BLaER1 treated with 17β-estradiol and CSF1 and Interleukin-3, amounts not matched to agents 10 nM and 100 nM (cell line): ENCODE results near the gene HERC3.

Experiments
- H3K27ac ChIP-seq, 11 experiments: shearing (Covaris generic); formaldehyde crosslinking; 2 replicates each; pipeline ENCODE4 v1.8.1; 2022
- H3K27me3 ChIP-seq, 11 experiments: shearing (Covaris generic); formaldehyde crosslinking; 2 replicates each; pipeline ENCODE4 v1.8.1; 2022
- H3K36me3 ChIP-seq, 11 experiments: shearing (Covaris generic); formaldehyde crosslinking; 2 replicates each; pipeline ENCODE4 v1.8.1; 2022
- H3K4me1 ChIP-seq, 10 experiments: shearing (Covaris generic); formaldehyde crosslinking; 2 replicates each; pipeline ENCODE4 v1.8.1; 2022
- H3K4me2 ChIP-seq, 11 experiments: shearing (Covaris generic); formaldehyde crosslinking; 2 replicates each; pipeline ENCODE4 v1.8.1; 2022
- H3K4me3 ChIP-seq, 10 experiments: shearing (Covaris generic); formaldehyde crosslinking; 2 replicates each; pipeline ENCODE4 v1.8.1; 2022
- H3K9ac ChIP-seq, 11 experiments: shearing (Covaris generic); formaldehyde crosslinking; 2 replicates each; pipeline ENCODE4 v1.8.1; 2022
- H3K9me3 ChIP-seq, 11 experiments: shearing (Covaris generic); formaldehyde crosslinking; replicated peaks in 1 of 11; 2 replicates each; pipeline ENCODE4 v1.8.1; 2022
- H4K20me1 ChIP-seq, 11 experiments: shearing (Covaris generic); formaldehyde crosslinking; 2 replicates each; pipeline ENCODE4 v1.8.1; 2022
- Cebpa-rat ChIP-seq, 11 experiments: shearing (Covaris generic); IDR thresholded peaks; 2 replicates each; pipeline ENCODE4 v1.8.1; 2022

The HERC3 gene

DNA sequence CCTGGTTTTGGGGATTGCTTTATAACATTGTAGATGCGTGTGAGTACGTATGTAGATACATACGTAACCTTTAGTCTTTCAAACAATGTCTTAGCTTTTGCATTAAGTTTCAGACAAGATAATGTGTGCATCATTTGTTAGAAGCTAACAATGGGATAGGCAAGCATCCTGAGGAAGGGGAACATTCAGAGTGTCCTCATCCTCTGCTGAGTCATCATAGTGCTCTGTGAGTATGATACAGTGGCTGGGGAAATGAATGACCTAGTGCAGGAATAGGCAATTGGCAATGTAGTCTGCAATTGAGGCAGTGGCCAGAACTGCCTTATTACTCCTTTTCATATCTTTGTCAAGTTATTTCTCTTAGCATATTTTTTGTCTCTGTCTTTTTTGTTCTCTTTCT lies 98.1 kb downstream of the HERC3 start:
- H3K27ac ChIP-seq = no peak overlapping the region
- no peaks in the 10 kb centered on the region for H3K4me1 ChIP-seq

DNA sequence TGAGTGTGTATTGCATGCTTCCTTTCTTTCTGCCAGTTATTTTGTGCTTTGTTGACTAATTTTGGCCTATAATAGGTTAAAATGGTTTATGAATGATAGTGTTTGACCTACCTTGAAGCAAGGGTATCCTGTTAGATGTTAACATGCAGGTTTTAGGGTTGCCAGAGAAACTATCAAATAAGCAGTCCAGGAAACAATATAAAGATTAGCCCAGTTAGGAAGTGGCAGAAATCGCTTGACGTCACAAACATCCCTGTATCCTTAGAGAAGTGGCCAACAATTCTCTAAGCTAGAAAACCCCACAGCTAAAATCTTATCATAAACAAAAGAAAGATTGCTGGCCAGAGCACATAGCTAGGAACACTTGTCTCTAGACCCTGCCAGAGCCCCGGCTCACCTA lies 101.5 kb downstream of the HERC3 start:
- H3K4me3 ChIP-seq = no peak overlapping the region
- no peak overlapping the region for H3K4me2 ChIP-seq
- no peak for TF ChIP-seq Cebpa-rat (IDR thresholded peaks at IDR 0.05)
- 0 out of 20 replicates have a peak, but pooled peaks cover 0 to 3% (median 0%) of the 10 kb centered on the region in 10 experiments for H3K4me1 ChIP-seq
- H3K9ac ChIP-seq = no peak overlapping the region
- H3K27ac ChIP-seq = no peak overlapping the region
- H3K36me3 ChIP-seq = peaks cover 7 to 72% (median 19%) of the 10 kb centered on the region in 11 experiments; a peak in 17 of 22 replicates
- no peaks in the 10 kb centered on the region for H4K20me1 ChIP-seq
- no peaks in the 10 kb centered on the region for H3K27me3 ChIP-seq
- peaks cover 0 to 6% (median 0%) of the 10 kb centered on the region in 11 experiments; a peak in 6 of 22 replicates for H3K9me3 ChIP-seq

More for the DNA sequence above, 98.1 kb downstream of the HERC3 start:
- Histone ChIP-seq H3K4me2 (no peak overlapping the region), H3K4me3 (no peak overlapping the region), H3K36me3 (peaks cover 11 to 78% (median 32%) of the 10 kb centered on the region in 11 experiments; a peak in 20 of 22 replicates), H3K9me3 (no peaks in the 10 kb centered on the region), H3K9ac (no peak overlapping the region), H4K20me1 (no peaks in the 10 kb centered on the region), H3K27me3 (no peaks in the 10 kb centered on the region)
- no peak for TF ChIP-seq Cebpa-rat (IDR thresholded peaks at IDR 0.05)

DNA sequence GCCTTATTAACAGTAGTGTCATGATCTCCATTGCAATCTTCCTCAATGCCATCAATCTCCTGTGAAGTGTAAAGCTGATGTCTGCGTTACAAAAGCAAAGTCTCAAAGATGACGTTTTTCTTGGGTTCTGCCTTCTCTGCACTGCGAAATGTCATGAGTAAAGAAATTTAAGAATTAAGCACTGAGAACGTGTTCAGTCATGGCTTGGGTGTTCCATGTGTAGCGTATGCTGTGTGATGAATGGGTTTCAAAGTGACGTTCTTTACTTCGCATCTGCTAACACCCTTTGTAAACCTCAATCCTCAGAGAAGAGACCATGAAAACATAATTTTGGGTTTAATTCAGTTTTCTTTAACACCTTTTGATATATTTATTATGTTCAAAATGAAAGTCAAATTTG lies 104.3 kb downstream of the HERC3 start:
- H3K36me3 ChIP-seq = peaks cover 0 to 54% (median 5%) of the 10 kb centered on the region in 11 experiments; a peak in 11 of 22 replicates
- no peak for TF ChIP-seq Cebpa-rat (IDR thresholded peaks at IDR 0.05)
- peak overlapping the region in 2 of 11 experiments; percentile 69 to 71; a peak in 2 of 22 replicates for H3K9ac ChIP-seq
- H3K27ac ChIP-seq = no peak overlapping the region
- no peaks in the 10 kb centered on the region for H3K27me3 ChIP-seq
- H3K4me2 ChIP-seq = peak overlapping the region; percentile 54 to 88 (median 73); a peak in 20 of 22 replicates
- 0 out of 20 replicates have a peak, but pooled peaks cover 0 to 3% (median 0%) of the 10 kb centered on the region in 10 experiments for H3K4me1 ChIP-seq
- peaks cover 0 to 6% (median 0%) of the 10 kb centered on the region in 11 experiments; a peak in 6 of 22 replicates for H3K9me3 ChIP-seq
- no peaks in the 10 kb centered on the region for H4K20me1 ChIP-seq
- H3K4me3 ChIP-seq = peak overlapping the region; percentile 59 to 76 (median 69); a peak in 15 of 20 replicates

DNA sequence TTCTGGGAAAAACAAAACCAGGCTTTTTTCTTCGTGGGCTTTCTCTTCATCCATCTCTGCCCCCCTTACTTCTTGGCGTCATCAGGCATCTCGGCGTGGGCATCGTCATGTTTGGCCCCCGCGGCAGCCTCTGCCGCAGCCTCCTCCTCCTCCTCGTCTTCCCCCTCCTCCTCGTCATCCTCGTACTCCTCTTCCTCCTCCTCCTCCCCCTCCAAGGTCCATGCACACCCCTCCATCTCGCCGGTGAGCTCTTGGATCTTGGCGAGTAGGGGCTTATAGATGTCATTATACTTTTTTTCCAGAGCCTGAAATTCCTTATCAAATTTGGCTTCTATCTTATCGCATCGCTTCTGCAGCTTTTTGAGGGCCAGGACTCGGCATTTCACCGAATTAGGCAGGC lies 104.9 kb downstream of the HERC3 start:
- TF ChIP-seq Cebpa-rat (IDR thresholded peaks at IDR 0.05) = no peak
- Histone ChIP-seq H3K27me3 (no peaks in the 10 kb centered on the region), H3K4me2 (peak overlapping the region; percentile 54 to 88 (median 73)), H3K9me3 (peaks cover 0 to 6% (median 0%) of the 10 kb centered on the region in 11 experiments; a peak in 6 of 22 replicates), H3K36me3 (peaks cover 0 to 55% (median 5%) of the 10 kb centered on the region in 11 experiments; a peak in 10 of 22 replicates), H3K9ac (peak overlapping the region; percentile 53 to 74 (median 71)), H3K27ac (peak overlapping the region in 9 of 11 experiments; percentile 33 to 61 (median 48); a peak in 15 of 22 replicates), H3K4me1 (0 out of 20 replicates have a peak, but pooled peaks cover 0 to 3% (median 0%) of the 10 kb centered on the region in 10 experiments), H4K20me1 (no peaks in the 10 kb centered on the region), H3K4me3 (peak overlapping the region; percentile 59 to 76 (median 69))

DNA sequence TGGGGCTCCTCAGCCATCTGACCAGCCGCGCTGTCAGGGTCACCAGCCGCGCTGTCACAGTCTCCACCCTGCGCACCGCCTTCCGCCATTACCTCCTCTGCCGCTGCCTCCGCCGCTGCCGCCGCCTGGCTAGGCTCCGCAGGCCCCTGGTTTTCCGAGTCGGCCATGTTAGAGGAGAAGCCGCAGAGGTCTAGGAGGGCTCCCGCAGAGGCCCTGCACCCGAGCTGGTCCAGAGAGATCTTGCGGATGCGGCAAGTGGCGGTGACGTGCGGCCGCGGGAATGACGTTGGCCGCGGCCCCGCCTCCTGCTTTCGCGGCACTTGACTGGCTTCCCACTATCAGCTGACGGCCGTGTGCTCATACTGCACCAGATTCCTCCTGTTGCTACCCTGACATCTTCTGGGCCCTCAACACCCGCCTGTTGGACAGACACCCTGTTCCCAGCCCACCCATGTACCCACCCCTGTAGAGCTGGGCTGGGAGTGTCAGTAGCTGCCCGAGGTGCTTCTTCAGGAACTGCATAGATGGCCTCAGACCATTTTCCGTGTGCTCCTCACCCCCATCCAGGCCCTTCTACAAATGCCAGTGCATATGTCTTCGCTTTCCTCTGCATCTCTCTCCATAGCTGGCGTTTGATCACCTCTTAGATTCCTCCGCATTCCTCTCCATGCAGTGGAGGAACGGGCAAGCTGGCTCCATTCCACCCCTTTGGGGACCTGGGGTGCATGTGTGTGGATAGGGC lies 105.5 kb downstream of the HERC3 start, which contains the start of gene NAP1L5:
NAP1L5 (minus strand) TSS at position 242 of the 742 bp plus-strand sequence; CDS start at position 167, 75 bp downstream.
- Histone ChIP-seq H3K36me3 (peaks cover 0 to 55% (median 4%) of the 10 kb centered on the region in 11 experiments; a peak in 9 of 22 replicates), H3K9me3 (peaks cover 0 to 6% (median 0%) of the 10 kb centered on the region in 11 experiments; a peak in 6 of 22 replicates), H4K20me1 (no peaks in the 10 kb centered on the region), H3K4me2 (peak within 1 kb of the TSS; percentile 54 to 88 (median 73)), H3K4me3 (peak within 1 kb of the TSS; percentile 59 to 76 (median 69)), H3K9ac (peak within 1 kb of the TSS; percentile 53 to 74 (median 71)), H3K27ac (peak within 1 kb of the TSS in 9 of 11 experiments; percentile 33 to 61 (median 48); a peak in 15 of 22 replicates), H3K4me1 (peaks cover 0 to 4% (median 0%) of the 10 kb centered on the region in 10 experiments; a peak in 2 of 20 replicates), H3K27me3 (no peaks in the 10 kb centered on the region)
- TF ChIP-seq Cebpa-rat (IDR thresholded peaks at IDR 0.05) = no peak

DNA sequence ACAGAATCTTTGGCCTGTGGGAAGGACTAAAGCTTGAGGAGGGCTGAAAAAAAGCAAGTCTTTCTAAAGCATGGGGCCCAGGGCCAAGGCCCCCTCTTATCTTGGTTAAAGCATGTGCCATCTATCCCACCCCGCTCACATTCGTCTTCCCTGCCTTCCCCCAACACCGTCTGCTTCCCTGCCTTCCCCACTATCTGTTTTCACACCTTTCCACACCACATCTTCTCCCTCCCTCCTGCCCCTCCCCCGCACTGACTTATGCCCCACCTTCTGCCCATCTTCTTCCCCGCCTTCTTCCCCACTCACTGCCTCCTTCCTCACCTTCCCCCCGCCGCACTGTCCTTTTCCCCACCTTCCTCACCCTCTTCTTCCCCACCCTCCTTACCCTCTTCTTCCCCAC lies 106.2 kb downstream of the HERC3 start:
- H3K4me1 ChIP-seq = peaks cover 0 to 6% (median 0%) of the 10 kb centered on the region in 10 experiments; a peak in 2 of 20 replicates
- no peak overlapping the region for H3K4me2 ChIP-seq

DNA sequence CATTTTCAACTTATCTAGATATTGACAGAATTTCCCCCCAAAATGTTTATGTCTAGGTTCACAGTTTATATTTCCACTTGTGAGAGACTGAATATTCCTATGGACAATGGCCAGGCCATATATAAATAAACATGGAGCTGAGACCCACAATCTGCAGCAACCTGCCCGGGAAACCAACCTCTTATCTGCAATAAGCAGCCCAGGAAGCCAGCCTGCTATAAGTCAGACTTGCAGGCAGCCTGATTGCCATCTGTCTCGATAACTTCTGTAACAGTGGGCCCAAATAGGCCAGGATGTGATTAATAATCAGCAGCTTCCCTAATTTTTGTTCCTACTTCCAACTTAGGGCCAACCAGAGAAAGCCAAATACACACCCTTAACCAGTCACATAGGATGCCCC lies 110.5 kb downstream of the HERC3 start:
- no peak overlapping the region for H3K27ac ChIP-seq
- H3K9ac ChIP-seq = no peak overlapping the region
- H3K9me3 ChIP-seq = peaks cover 0 to under 1% (median 0%) of the 10 kb centered on the region in 11 experiments; a peak in 3 of 22 replicates
- H3K27me3 ChIP-seq = no peaks in the 10 kb centered on the region
- H3K4me2 ChIP-seq = 0 out of 22 replicates have a peak overlapping the region, but pooled peaks of 1 of the 11 experiments have one; percentile 10
- peaks cover 0 to 6% (median 0%) of the 10 kb centered on the region in 10 experiments; a peak in 2 of 20 replicates for H3K4me1 ChIP-seq
- H3K36me3 ChIP-seq = peaks cover 29 to 74% (median 36%) of the 10 kb centered on the region in 11 experiments; a peak in 21 of 22 replicates
- no peaks in the 10 kb centered on the region for H4K20me1 ChIP-seq
- H3K4me3 ChIP-seq = no peak overlapping the region
- TF ChIP-seq Cebpa-rat (IDR thresholded peaks at IDR 0.05) = no peak

More for the DNA sequence above, 106.2 kb downstream of the HERC3 start:
- Histone ChIP-seq H3K9ac (no peak overlapping the region), H3K4me3 (no peak overlapping the region), H3K36me3 (peaks cover 0 to 56% (median 4%) of the 10 kb centered on the region in 11 experiments; a peak in 8 of 22 replicates), H3K27me3 (no peaks in the 10 kb centered on the region), H3K9me3 (peaks cover 0 to 6% (median 0%) of the 10 kb centered on the region in 11 experiments; a peak in 6 of 22 replicates), H3K27ac (no peak overlapping the region), H4K20me1 (no peaks in the 10 kb centered on the region)
- no peak for TF ChIP-seq Cebpa-rat (IDR thresholded peaks at IDR 0.05)

DNA sequence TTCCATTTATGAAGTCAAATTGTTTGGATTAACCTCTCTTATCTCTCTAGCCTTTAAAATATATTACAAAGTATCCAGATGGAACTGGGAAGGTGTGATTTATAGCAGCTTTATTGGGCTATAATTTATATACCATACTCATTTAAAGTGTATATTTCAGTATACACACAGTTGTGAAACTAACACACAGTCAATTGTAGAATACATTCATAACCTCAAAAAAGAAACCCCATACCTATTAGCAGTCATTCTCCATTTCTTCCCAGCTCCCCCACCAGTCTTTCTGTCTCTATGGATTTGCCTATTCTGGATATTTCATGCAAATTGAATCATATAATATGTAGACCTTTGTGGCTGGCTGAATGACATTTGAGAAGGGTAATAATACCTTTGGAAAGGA lies 112.9 kb downstream of the HERC3 start:
- Histone ChIP-seq H3K4me3 (no peak overlapping the region), H3K9ac (no peak overlapping the region), H3K9me3 (no peaks in the 10 kb centered on the region), H4K20me1 (no peaks in the 10 kb centered on the region), H3K36me3 (peaks cover 30 to 90% (median 40%) of the 10 kb centered on the region in 11 experiments; a peak in 21 of 22 replicates), H3K27ac (no peak overlapping the region), H3K4me1 (peaks cover 0 to 6% (median 0%) of the 10 kb centered on the region in 10 experiments; a peak in 2 of 20 replicates), H3K4me2 (no peak overlapping the region), H3K27me3 (no peaks in the 10 kb centered on the region)
- no peak for TF ChIP-seq Cebpa-rat (IDR thresholded peaks at IDR 0.05)
